ENCODE data around the gene PCDHGC3.

- no peak for TF ChIP-seq ZNF18 (CRISPR knock-in tag; IDR thresholded peaks at IDR 0.05; ENCODE audit: insufficient replicate concordance)
- TF ChIP-seq, protein P1, sequence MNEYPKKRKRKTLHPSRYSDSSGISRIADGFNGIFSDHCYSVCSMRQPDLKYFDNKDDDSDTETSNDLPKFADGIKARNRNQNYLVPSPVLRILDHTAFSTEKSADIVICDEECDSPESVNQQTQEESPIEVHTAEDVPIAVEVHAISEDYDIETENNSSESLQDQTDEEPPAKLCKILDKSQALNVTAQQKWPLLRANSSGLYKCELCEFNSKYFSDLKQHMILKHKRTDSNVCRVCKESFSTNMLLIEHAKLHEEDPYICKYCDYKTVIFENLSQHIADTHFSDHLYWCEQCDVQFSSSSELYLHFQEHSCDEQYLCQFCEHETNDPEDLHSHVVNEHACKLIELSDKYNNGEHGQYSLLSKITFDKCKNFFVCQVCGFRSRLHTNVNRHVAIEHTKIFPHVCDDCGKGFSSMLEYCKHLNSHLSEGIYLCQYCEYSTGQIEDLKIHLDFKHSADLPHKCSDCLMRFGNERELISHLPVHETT (CRISPR knock-in tag; conservative IDR thresholded peaks at IDR 0.05) = no peak
- TF ChIP-seq CCAR2 (optimal IDR thresholded peaks at IDR 0.05; ENCODE audit: low read depth, low read length) = no peak
- TF ChIP-seq, protein P2, sequence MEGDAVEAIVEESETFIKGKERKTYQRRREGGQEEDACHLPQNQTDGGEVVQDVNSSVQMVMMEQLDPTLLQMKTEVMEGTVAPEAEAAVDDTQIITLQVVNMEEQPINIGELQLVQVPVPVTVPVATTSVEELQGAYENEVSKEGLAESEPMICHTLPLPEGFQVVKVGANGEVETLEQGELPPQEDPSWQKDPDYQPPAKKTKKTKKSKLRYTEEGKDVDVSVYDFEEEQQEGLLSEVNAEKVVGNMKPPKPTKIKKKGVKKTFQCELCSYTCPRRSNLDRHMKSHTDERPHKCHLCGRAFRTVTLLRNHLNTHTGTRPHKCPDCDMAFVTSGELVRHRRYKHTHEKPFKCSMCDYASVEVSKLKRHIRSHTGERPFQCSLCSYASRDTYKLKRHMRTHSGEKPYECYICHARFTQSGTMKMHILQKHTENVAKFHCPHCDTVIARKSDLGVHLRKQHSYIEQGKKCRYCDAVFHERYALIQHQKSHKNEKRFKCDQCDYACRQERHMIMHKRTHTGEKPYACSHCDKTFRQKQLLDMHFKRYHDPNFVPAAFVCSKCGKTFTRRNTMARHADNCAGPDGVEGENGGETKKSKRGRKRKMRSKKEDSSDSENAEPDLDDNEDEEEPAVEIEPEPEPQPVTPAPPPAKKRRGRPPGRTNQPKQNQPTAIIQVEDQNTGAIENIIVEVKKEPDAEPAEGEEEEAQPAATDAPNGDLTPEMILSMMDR (CRISPR knock-in tag; IDR thresholded peaks at IDR 0.05) = no peak
- TF ChIP-seq, protein P3, sequence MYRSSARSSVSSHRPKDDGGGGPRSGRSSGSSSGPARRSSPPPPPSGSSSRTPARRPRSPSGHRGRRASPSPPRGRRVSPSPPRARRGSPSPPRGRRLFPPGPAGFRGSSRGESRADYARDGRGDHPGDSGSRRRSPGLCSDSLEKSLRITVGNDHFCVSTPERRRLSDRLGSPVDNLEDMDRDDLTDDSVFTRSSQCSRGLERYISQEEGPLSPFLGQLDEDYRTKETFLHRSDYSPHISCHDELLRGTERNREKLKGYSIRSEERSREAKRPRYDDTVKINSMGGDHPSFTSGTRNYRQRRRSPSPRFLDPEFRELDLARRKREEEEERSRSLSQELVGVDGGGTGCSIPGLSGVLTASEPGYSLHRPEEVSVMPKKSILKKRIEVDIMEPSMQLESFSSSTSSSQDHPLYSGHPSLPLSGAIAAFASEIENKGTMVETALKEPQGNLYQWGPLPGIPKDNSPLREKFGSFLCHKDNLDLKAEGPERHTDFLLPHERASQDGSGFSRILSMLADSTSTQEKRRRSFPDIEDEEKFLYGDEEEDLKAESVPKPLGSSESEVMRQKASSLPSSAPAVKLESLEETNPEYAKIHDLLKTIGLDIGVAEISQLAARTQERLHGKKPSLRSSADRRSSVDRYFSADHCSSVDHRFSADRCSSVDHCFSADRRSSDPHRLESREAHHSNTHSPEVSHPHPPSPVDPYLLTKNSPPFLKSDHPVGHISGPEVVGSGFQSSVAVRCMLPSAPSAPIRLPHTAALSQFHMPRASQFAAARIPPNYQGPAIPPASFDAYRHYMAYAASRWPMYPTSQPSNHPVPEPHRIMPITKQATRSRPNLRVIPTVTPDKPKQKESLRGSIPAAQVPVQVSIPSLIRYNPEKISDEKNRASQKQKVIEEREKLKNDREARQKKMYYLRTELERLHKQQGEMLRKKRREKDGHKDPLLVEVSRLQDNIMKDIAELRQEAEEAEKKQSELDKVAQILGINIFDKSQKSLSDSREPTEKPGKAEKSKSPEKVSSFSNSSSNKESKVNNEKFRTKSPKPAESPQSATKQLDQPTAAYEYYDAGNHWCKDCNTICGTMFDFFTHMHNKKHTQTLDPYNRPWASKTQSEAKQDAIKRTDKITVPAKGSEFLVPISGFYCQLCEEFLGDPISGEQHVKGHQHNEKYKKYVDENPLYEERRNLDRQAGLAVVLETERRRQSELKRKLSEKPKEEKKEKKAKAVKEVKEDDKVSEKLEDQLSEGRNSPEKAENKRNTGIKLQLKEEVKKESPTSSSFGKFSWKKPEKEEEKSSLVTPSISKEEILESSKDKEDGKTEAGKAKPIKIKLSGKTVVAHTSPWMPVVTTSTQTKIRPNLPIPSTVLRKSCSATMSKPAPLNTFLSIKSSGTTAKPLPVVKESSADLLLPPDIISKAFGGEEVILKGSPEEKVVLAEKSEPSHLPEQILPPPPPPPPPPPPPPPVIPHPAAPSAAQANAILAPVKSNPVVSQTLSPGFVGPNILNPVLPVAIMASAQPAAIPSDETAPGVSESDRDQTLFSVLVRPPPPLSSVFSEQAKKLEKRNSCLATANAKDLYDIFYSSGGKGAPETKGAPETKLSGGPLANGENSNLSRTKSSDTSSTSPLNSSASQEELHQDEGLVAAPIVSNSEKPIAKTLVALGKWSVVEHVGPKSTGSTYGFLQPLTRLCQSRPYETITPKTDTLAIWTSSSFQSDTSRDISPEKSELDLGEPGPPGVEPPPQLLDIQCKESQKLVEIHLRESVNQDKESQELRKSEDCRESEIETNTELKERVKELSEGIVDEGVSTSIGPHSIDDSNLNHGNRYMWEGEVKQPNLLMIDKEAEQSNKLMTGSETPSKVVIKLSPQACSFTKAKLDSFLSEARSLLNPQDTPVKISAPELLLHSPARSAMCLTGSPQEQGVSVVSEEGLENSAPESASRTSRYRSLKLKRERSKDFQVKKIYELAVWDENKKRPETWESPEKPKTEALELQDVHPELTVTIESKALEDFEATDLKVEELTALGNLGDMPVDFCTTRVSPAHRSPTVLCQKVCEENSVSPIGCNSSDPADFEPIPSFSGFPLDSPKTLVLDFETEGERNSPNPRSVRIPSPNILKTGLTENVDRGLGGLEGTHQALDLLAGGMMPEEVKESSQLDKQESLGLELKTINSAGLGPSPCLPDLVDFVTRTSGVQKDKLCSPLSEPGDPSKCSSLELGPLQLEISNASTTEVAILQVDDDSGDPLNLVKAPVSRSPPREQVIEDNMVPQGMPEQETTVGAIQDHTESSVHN (CRISPR knock-in tag; IDR thresholded peaks at IDR 0.05) = no peak
- no peak for TF ChIP-seq MLLT10 (CRISPR knock-in tag; IDR thresholded peaks at IDR 0.05)
- TF ChIP-seq RBM39 (IDR thresholded peaks at IDR 0.05; ENCODE audit: low read depth, low read length, poor library complexity, severe bottlenecking) = no peak
- no peak for TF ChIP-seq ARID2 (CRISPR knock-in tag; IDR thresholded peaks at IDR 0.05; ENCODE audit: borderline replicate concordance)
- no peak for TF ChIP-seq TBP (CRISPR knock-in tag; IDR thresholded peaks at IDR 0.05)
These were observed 8.5 kb downstream of the PCDHGC3 start for GRCh38 chr5:141484310-141484640.
